GM21737 (cell line): ENCODE results near the gene FSIP1.

Experiments used
- ATAC-seq: cut with Tn5 transposase; IDR thresholded peaks from one replicate; pipeline ENCODE4 v1.9.1; 2021; ENCODE audit warnings: mild to moderate bottlenecking, moderate library complexity; ENCODE audit not compliant: unreplicated experiment

The FSIP1 gene

DNA sequence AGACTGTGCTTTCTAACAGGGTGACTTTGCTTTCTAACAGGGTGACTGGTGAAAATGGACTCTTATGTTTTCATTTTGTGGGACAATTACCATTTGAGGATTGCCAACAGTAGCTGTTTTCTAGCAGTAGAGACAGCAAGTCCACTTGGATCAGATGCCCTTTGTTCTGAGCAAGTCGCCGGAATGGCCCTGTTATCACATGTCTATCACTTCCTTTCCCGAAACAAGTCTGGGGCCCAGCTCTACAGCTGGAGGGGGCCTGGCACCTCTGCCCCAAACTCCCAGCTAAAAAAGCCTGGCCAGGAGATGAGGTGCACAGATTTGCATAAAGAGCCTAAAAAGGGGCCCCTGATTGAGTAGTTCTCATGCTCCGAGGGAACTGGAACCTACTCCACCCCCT, 157.2 kb downstream of the FSIP1 start:
- no peak for ATAC-seq

- no peak for ATAC-seq
These were observed 157.8 kb downstream of the FSIP1 start for GRCh38 chr15:39624806-39625205.

DNA sequence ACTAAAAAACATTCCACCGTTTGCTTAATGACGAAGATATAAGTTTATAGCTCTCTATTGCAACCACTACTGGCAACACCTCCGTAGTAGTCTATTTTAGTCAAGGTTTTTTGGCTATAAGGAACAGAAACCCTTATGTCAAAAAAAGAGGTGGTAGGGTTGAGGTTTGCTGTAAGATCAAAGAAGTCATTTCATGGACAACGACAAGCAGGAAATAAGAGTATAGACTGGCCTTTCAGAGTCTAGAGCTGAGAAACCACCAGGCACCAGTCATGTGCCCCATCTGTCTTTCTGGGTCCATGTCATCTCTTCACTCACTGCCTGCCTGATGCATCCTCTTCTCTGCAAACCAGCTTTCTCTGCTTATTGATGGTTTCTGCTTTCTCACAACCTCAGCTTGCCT, 159.1 kb downstream of the FSIP1 start:
- peak; percentile 87 for ATAC-seq

GRCh38 chr15:39622660-39623516, 159.8 kb downstream of the FSIP1 start:
- ATAC-seq: no peak

- no peak for ATAC-seq
These were observed 160.7 kb downstream of the FSIP1 start for GRCh38 chr15:39621976-39622375.

DNA sequence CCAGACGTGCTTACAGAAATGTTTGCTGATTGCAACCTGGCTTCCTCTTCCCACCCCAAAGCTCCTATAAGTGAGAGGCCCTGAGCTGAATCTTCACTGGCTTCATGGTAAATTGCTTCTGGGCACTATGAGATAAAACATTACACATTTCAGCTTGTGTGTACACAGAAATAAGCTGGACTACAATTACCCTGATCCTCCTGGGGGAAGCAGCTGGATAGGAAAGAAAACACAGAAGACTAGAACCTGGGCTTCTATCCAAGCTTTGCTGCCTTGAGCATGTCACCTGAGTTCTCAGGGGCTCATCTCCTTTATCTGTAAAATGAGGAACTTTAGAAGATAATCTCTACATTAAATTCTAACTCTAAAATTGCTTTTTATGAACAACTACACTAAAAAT, 161.4 kb downstream of the FSIP1 start:
- ATAC-seq: no peak

DNA sequence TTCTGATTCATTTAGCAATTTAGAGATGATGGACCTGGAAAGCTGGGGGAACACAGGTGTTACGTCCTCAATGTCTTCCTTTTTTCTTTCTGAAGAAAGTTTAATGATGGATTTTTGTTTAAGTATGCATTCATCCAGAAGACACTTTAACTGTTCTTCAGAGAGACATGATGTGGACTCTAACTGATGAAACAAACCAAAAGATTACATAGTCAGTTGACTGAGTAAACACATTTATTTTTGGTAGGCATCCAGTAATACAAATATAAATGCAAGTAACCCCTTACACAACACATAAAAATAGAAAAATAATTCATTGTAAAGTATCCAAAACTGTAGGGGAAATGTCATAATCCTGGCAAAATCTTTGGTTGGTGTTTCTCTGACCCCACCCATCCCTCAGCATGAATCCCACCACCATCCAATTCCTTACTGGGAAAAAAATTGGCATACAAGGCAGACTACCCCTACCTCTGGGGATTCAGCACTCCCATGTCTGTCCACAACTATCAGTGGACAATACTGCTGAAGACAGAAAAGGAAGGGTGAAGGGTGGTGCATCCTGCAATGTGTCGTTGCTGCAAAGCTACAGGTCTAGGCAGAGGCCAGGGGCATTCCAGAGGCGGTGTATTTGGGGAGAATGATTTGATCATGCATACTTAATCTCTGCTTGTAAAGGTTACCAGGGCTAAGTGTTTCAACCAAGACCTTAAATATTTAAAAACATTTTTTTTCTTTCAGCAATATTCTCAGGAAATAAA, 164.4 kb downstream of the FSIP1 start:
- ATAC-seq: no peak

GRCh38 chr15:39616731-39617455, 165.7 kb downstream of the FSIP1 start:
- ATAC-seq: no peak

DNA sequence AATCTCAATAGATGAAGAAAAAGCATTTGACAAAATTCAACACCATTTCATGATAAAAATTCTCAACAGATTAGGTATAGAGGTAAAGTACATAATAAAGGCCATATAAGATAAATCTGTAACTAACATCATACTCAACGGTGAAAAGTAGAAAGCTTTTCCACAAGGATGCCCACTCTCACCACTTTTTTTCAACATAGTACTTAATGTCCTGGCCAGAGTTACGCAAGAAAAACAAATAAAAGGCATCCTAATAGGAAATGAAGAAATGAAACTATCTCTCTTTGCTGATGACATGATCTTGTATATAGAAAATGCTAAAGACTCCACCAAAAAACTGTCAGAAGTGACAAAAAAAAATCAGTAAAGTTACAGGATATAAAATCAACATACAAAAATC, 168.8 kb downstream of the FSIP1 start:
- no peak for ATAC-seq

- no peak for ATAC-seq
These were observed 169.4 kb downstream of the FSIP1 start for GRCh38 chr15:39613271-39613670.

DNA sequence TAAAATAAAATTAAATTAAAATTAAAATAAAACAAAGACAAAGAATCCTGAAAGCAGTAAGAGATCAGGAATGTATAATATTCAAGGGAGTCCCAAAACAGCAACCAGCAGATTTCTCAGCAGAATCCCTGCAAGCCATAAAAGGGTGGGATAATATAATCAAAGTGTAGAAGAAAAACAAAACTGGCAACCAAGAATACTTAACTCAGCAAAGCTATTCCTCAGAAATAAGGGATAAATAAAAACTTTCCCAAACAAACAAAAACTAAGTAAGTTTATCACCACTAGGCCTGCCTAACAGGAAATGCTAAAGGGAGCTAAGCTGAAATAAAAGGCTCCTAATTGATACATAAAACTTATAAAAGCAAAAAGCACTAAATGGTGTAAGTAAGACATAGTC, 172.0 kb downstream of the FSIP1 start:
- ATAC-seq: no peak

- no peak for ATAC-seq
These were observed 173.3 kb downstream of the FSIP1 start for GRCh38 chr15:39609166-39609916.

DNA sequence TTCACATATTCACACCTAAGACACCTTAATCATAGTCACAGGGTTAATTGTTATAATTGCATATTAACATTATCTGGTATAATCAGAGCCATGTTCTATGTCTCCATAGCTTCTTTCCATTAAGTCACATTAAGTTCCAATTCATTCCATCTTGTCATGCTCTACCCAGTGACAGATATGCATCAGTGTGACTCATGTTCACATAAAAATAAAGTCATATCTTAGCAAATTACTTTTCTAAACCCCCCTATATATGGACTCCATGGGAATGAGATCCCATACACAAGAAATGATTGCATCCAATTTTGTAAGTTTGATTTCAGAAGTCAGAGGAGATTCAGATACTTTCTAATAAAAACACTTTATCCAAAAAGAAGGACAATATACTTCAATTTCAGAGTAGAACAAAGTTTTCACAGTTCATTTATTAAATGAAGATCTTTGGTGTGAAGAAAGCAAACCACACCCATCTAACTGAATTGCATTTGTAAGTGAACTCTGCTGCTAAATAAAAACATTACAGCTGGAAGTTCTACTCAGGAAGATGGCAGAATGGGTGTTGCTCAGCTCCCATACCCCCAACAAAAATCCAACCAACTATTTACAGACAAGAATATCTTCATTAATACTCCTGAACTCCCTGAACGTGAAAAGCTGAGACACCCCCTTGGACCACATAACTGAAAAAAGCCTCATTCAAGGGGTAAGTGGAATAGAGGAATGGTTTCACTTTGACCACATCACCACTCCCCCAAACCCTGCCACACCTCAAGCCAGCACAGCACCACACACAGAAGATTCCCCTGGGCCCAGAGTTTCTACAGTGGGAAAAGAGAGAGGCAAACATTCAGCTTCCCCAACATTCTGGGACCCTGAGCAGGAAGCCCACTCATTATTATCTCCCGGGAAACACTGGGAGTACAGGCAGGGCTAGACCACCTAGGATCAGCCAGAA, 174.2 kb downstream of the FSIP1 start:
- no peak for ATAC-seq

- no peak for ATAC-seq
These were observed 177.5 kb downstream of the FSIP1 start for GRCh38 chr15:39605146-39605545.

GRCh38 chr15:39602143-39602542, 180.5 kb downstream of the FSIP1 start:
- ATAC-seq: no peak

DNA sequence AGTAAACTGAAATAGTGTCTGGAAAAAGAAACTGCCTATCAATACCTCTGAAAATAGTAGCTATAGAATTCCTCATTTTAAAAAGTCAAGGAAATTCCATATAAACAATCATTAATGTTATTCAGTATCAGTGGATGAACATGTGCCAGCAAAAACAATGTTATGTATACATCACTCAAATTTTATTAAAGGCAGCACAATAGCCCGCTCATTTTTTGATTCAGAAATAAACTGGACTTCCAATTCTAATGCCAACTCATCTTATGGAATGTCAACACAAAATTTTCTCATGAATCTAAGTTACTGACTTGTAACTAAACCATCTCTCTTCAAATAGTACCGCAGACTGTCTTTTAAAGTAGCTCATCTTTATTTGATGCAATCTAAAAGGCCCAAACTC, 182.8 kb downstream of the FSIP1 start:
- no peak for ATAC-seq

GRCh38 chr15:39598958-39599845, 183.4 kb downstream of the FSIP1 start:
- ATAC-seq: no peak

DNA sequence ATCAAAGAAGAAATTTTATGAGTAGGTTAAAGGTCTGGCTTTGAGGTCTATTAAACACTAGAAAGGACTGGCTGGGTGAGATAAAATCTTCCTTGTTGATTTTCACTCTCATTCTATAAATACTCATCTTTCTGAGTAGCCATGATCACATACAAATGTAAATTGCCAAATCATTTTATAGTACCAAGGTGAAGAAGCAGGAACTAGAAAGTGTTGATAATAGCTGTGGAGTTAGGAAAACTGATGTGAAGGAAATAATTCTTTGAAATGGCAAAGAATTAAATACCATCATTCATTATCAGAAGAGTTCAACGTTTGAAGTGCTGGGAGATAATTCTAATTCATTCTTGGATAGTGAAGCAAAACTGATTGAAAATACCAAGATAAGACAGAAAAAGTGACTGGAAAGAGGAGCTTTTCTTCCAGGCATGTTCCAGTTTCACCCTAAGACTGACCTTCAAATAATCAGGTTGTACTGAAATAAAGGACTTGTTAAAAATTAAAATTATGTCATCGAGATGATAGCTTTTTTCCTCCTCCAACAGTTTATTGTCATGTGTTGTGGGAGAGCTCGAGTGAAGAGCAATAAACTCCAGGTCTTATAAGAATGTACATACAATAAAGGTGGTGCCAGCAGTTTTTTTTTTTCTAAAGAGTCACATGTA, 184.3 kb downstream of the FSIP1 start:
- no peak for ATAC-seq
